ENCODE measurements around the gene DYNC2H1. TPM values are rescaled to one million over a fixed set of nuclear protein-coding genes. Genes with fewer than 3 reads are reported as not detected.

DYNC2H1 gene
- total RNA-seq, 1 donor from 2014 or later = 25.3 TPM

DNA sequence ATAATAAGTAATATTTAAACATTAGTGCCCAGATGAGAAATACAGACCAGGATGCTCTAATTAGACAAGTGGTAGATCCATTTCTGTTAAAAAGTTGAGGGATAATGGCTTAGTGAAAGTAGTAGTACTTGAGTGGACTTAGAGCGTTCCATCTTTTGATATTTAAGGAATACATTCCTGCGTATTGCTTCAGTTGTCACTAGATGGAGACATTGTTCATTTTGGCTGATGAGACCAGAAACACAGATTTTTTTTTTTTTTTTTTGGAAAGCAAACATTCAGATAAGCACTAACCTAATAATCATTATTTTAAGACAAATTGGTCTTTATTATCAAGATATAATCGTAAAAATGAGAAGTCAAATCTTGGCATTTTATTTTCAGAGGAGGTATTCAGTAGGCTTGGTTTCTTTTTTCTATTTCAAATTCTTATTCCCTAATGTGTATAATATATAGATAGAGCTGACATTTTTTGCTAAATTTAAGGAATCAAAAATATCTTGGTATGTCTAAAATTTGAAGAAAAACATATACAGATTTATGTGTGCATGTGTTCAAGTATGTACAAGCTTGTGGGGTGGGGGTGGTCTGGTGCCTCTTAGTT lies 92.9 kb downstream of the DYNC2H1 start:
- intact Hi-C loops (cut with DNase I) = no loop called here
- TF ChIP-seq, protein P1, sequence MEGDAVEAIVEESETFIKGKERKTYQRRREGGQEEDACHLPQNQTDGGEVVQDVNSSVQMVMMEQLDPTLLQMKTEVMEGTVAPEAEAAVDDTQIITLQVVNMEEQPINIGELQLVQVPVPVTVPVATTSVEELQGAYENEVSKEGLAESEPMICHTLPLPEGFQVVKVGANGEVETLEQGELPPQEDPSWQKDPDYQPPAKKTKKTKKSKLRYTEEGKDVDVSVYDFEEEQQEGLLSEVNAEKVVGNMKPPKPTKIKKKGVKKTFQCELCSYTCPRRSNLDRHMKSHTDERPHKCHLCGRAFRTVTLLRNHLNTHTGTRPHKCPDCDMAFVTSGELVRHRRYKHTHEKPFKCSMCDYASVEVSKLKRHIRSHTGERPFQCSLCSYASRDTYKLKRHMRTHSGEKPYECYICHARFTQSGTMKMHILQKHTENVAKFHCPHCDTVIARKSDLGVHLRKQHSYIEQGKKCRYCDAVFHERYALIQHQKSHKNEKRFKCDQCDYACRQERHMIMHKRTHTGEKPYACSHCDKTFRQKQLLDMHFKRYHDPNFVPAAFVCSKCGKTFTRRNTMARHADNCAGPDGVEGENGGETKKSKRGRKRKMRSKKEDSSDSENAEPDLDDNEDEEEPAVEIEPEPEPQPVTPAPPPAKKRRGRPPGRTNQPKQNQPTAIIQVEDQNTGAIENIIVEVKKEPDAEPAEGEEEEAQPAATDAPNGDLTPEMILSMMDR (IDR thresholded peaks at IDR 0.05) = no peak
- no peak for TF ChIP-seq POLR2A (IDR thresholded peaks at IDR 0.05)
- no peak for TF ChIP-seq POLR2AphosphoS5 (IDR thresholded peaks at IDR 0.05; ENCODE audit: insufficient read depth in 1 of 2, low read depth in 1 of 2)
- H3K27me3 ChIP-seq = no peaks in the 10 kb centered on the region
- no peak for DNase-seq (ENCODE audit: extremely low spot score in 2 of 2)
- no peaks in the 10 kb centered on the region for H3K9me3 ChIP-seq
- no peak overlapping the region for H3K4me3 ChIP-seq
- no peaks in the 10 kb centered on the region for H3K4me1 ChIP-seq
- peaks cover 0 to 25% of the 10 kb centered on the region in 2 donors for H3K36me3 ChIP-seq
- no peak overlapping the region for H3K27ac ChIP-seq

GRCh38 chr11:103210543-103210942 lies 101.3 kb downstream of the DYNC2H1 start:
- Histone ChIP-seq H3K27me3 (no peaks in the 10 kb centered on the region), H3K9me3 (no peaks in the 10 kb centered on the region), H3K4me3 (no peak overlapping the region), H3K36me3 (peaks cover 0 to under 1% of the 10 kb centered on the region in 2 donors), H3K27ac (no peak overlapping the region), H3K4me1 (no peaks in the 10 kb centered on the region)
- DNase-seq (ENCODE audit: extremely low spot score in 2 of 2) = no peak
- intact Hi-C loops (cut with DNase I) = no loop called here
- TF ChIP-seq, protein P1 (IDR thresholded peaks at IDR 0.05) = no peak
- no peak for TF ChIP-seq POLR2A (IDR thresholded peaks at IDR 0.05)
- TF ChIP-seq POLR2AphosphoS5 (IDR thresholded peaks at IDR 0.05; ENCODE audit: insufficient read depth in 1 of 2, low read depth in 1 of 2) = no peak

- Histone ChIP-seq H3K9me3 (no peaks in the 10 kb centered on the region), H3K36me3 (no peaks in the 10 kb centered on the region), H3K27ac (no peak overlapping the region), H3K27me3 (no peaks in the 10 kb centered on the region), H3K4me3 (no peak overlapping the region), H3K4me1 (no peaks in the 10 kb centered on the region)
- intact Hi-C loops (cut with DNase I) = no loop called here
- no peak for TF ChIP-seq POLR2A (IDR thresholded peaks at IDR 0.05)
- no peak for TF ChIP-seq POLR2AphosphoS5 (IDR thresholded peaks at IDR 0.05; ENCODE audit: insufficient read depth in 1 of 2, low read depth in 1 of 2)
- TF ChIP-seq, protein P1 (IDR thresholded peaks at IDR 0.05) = no peak
- no peak for DNase-seq (ENCODE audit: extremely low spot score in 2 of 2)
These were observed 106.6 kb downstream of the DYNC2H1 start for GRCh38 chr11:103215812-103216211.

GRCh38 chr11:103220133-103220532 lies 110.9 kb downstream of the DYNC2H1 start:
- Histone ChIP-seq H3K9me3 (no peaks in the 10 kb centered on the region), H3K36me3 (peaks cover 0 to 4% of the 10 kb centered on the region in 2 donors), H3K27ac (no peak overlapping the region), H3K4me3 (no peak overlapping the region), H3K4me1 (no peaks in the 10 kb centered on the region), H3K27me3 (no peaks in the 10 kb centered on the region)
- TF ChIP-seq, protein P1 (IDR thresholded peaks at IDR 0.05) = no peak
- TF ChIP-seq POLR2AphosphoS5 (IDR thresholded peaks at IDR 0.05; ENCODE audit: insufficient read depth in 1 of 2, low read depth in 1 of 2) = no peak
- TF ChIP-seq POLR2A (IDR thresholded peaks at IDR 0.05) = no peak
- intact Hi-C loops (cut with DNase I) = no loop called here
- DNase-seq (ENCODE audit: extremely low spot score in 2 of 2) = no peak

- intact Hi-C loops (cut with DNase I) = no loop called here
- H3K27me3 ChIP-seq = no peaks in the 10 kb centered on the region
- TF ChIP-seq POLR2AphosphoS5 (IDR thresholded peaks at IDR 0.05; ENCODE audit: insufficient read depth in 1 of 2, low read depth in 1 of 2) (no peak), POLR2A (IDR thresholded peaks at IDR 0.05) (no peak)
- TF ChIP-seq, protein P1 (IDR thresholded peaks at IDR 0.05) = no peak
- H3K9me3 ChIP-seq = no peaks in the 10 kb centered on the region
- H3K36me3 ChIP-seq = peaks cover 0 to 4% of the 10 kb centered on the region in 2 donors
- H3K4me3 ChIP-seq = no peak overlapping the region
- H3K27ac ChIP-seq = no peak overlapping the region
- no peaks in the 10 kb centered on the region for H3K4me1 ChIP-seq
- no peak for DNase-seq (ENCODE audit: extremely low spot score in 2 of 2)
These were observed 113.6 kb downstream of the DYNC2H1 start for GRCh38 chr11:103222806-103223205.
